ENCODE results near the gene PCDHA5.
"Not testable (repeated sequence)": the region's sequence is repeated elsewhere in the genome, so short reads cannot be mapped to it uniquely, and the experiment has no call there.

The PCDHA5 gene

DNA sequence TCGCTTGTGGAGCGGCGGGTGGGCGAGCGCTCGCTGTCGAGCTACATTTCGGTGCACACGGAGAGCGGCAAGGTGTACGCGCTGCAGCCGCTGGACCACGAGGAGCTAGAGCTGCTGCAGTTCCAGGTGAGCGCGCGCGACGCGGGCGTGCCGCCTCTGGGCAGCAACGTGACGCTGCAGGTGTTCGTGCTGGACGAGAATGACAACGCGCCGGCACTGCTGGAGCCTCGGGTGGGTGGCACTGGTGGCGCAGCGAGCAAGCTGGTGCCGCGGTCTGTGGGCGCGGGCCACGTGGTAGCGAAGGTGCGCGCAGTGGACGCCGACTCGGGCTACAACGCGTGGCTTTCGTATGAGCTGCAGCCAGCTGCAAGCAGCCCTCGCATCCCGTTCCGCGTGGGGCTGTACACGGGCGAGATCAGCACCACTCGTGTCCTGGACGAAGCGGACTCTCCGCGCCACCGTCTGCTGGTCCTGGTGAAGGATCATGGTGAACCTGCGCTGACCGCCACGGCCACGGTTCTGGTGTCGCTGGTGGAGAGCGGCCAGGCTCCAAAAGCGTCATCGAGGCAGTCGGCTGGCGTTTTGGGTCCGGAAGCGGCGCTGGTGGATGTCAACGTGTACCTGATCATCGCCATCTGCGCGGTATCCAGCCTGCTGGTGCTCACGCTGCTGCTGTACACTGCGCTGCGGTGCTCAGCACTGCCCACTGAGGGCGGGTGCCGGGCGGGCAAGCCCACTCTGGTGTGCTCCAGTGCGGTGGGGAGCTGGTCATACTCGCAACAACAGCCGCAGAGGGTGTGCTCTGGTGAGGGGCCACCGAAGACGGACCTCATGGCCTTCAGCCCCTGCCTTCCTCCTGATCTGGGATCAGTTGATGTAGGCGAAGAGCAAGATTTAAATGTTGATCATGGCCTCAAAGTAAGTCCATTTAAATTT is 21.7 kb downstream of the PCDHA5 start:
- FAIRE-seq (no peak), DNase-seq (ENCODE audit: insufficient read length, low spot score) (no peak)
- TF ChIP-seq, protein P1, sequence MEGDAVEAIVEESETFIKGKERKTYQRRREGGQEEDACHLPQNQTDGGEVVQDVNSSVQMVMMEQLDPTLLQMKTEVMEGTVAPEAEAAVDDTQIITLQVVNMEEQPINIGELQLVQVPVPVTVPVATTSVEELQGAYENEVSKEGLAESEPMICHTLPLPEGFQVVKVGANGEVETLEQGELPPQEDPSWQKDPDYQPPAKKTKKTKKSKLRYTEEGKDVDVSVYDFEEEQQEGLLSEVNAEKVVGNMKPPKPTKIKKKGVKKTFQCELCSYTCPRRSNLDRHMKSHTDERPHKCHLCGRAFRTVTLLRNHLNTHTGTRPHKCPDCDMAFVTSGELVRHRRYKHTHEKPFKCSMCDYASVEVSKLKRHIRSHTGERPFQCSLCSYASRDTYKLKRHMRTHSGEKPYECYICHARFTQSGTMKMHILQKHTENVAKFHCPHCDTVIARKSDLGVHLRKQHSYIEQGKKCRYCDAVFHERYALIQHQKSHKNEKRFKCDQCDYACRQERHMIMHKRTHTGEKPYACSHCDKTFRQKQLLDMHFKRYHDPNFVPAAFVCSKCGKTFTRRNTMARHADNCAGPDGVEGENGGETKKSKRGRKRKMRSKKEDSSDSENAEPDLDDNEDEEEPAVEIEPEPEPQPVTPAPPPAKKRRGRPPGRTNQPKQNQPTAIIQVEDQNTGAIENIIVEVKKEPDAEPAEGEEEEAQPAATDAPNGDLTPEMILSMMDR (IDR thresholded peaks at IDR 0.05; ENCODE audit: insufficient read depth, missing control alignments) = no peak

DNA sequence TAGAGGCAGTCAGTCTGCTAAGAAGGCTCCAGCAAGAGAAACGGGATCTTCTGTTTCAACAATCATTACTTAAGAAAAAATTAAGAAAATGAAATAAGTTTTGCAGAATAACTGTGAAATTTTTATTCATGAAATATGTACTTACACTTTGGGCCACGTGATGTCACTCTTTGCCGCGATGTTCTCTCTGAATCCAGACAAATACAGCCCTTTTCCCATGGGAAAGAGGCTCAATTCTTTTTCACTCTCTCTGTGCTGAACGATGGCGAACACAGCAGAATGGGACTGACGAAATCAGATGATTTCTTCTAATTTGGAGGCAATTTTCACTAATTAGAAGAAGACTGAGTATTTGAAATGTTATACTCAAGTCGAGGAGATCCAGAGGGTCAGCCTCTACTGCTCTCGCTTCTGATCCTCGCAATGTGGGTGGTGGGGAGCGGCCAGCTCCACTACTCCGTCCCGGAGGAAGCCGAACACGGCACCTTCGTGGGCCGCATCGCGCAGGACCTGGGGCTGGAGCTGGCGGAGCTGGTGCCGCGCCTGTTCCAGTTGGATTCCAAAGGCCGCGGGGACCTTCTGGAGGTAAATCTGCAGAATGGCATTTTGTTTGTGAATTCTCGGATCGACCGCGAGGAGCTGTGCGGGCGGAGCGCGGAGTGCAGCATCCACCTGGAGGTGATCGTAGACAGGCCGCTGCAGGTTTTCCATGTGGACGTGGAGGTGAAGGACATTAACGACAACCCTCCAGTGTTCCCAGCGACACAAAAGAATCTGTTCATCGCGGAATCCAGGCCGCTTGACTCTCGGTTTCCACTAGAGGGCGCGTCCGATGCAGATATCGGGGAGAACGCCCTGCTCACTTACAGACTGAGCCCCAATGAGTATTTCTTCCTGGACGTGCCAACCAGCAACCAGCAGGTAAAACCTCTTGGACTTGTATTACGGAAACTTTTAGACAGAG is 27.0 kb downstream of the PCDHA5 start, which contains the start of gene PCDHA9:
PCDHA9 (plus strand) TSS at position 244 of the 964 bp plus-strand sequence; CDS start at position 358, 114 bp downstream.
- FAIRE-seq; DNase-seq (ENCODE audit: insufficient read length, low spot score): not testable (repeated sequence)

DNA sequence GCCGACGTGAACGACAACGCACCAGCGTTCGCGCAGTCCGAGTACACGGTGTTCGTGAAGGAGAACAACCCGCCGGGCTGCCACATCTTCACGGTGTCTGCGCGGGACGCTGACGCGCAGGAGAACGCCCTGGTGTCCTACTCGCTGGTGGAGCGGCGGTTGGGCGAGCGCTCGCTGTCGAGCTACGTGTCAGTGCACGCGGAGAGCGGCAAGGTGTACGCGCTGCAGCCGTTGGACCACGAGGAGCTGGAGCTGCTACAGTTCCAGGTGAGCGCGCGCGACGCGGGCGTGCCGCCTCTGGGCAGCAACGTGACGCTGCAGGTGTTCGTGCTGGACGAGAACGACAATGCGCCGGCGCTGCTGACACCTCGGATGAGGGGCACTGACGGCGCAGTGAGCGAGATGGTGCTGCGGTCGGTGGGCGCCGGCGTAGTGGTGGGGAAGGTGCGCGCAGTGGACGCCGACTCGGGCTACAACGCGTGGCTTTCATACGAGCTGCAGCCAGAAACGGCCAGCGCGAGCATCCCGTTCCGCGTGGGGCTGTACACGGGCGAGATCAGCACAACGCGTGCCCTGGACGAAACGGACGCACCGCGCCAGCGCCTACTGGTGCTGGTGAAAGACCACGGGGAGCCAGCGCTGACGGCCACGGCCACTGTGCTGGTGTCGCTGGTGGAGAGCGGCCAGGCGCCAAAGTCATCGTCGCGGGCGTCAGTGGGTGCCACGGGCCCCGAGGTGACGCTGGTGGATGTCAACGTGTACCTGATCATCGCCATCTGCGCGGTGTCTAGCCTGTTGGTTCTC is 28.6 kb downstream of the PCDHA5 start:
- FAIRE-seq; DNase-seq (ENCODE audit: insufficient read length, low spot score): not testable (repeated sequence)

DNA sequence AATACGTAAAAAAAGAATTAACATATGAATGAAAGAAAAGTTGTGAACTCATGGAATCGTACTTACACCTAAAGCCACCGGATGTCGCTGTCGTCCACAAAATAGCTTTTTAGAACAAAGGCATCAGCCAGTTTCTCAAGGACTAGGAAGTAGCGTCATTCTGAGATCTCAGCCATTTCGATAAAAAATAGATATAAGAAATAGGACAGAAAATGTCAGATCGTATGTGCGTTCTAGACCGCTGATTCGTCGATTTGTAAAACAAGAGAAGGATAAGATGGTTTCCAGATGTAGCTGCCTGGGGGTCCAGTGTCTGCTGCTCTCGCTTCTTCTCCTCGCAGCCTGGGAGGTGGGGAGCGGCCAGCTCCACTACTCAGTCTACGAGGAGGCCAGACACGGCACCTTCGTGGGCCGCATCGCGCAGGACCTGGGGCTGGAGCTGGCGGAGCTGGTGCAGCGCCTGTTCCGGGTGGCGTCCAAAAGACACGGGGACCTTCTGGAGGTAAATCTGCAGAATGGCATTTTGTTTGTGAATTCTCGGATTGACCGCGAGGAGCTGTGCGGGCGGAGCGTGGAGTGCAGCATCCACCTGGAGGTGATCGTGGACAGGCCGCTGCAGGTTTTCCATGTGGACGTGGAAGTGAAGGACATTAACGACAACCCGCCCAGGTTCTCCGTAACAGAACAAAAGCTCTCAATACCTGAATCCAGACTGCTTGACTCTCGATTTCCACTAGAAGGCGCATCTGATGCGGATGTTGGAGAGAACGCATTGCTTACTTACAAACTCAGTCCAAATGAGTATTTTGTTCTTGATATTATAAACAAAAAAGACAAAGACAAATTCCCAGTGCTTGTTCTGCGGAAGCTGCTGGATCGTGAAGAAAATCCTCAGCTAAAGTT is 34.6 kb downstream of the PCDHA5 start, which contains the start of gene PCDHA10:
PCDHA10 (plus strand) TSS at position 126 of the 903 bp plus-strand sequence; CDS start at position 278, 152 bp downstream.
- TF ChIP-seq, protein P1 (IDR thresholded peaks at IDR 0.05; ENCODE audit: insufficient read depth, missing control alignments) = no peak
- FAIRE-seq = no peak
- DNase-seq (ENCODE audit: insufficient read length, low spot score) = no peak

DNA sequence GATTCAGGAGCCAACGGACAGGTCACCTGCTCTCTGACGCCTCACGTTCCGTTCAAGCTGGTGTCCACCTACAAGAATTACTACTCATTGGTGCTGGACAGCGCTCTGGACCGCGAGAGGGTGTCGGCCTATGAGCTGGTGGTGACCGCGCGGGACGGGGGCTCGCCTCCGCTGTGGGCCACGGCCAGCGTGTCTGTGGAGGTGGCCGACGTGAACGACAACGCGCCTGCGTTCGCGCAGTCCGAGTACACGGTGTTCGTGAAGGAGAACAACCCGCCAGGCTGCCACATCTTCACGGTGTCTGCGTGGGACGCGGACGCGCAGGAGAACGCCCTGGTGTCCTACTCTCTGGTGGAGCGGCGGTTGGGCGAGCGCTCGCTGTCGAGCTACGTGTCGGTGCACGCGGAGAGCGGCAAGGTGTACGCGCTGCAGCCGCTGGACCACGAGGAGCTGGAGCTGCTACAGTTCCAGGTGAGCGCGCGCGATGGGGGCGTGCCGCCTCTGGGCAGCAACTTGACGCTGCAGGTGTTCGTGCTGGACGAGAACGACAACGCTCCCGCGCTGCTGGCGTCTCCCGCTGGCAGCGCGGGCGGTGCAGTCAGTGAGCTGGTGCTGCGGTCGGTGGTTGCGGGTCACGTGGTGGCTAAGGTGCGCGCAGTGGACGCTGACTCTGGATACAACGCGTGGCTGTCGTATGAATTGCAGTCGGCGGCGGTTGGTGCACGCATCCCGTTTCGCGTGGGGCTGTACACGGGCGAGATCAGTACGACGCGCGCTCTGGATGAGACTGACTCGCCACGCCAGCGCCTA is 36.0 kb downstream of the PCDHA5 start:
- FAIRE-seq (no peak), DNase-seq (ENCODE audit: insufficient read length, low spot score) (no peak)
- TF ChIP-seq, protein P1 (IDR thresholded peaks at IDR 0.05; ENCODE audit: insufficient read depth, missing control alignments) = no peak

DNA sequence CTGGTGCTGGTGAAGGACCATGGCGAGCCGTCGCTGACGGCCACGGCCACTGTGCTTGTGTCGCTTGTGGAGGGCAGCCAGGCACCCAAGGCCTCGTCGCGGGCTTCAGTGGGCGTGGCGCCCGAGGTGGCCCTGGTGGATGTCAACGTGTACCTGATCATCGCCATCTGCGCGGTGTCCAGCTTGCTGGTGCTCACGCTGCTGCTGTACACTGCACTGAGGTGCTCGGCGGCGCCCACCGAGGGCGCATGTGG is 36.5 kb downstream of the PCDHA5 start:
- DNase-seq (ENCODE audit: insufficient read length, low spot score) (no peak), FAIRE-seq (no peak)
- TF ChIP-seq, protein P1 (IDR thresholded peaks at IDR 0.05; ENCODE audit: insufficient read depth, missing control alignments) = no peak
